Measurements from ENCODE around the gene TSGA10. TPM values are rescaled to one million over a fixed set of nuclear protein-coding genes. Genes with fewer than 3 reads are reported as not detected.
A peak's percentile ranks its signal among the peaks of the same experiment; 100 is the strongest.

TSGA10 gene
- polyA plus RNA-seq, 1 experiment: 1.4 TPM

DNA sequence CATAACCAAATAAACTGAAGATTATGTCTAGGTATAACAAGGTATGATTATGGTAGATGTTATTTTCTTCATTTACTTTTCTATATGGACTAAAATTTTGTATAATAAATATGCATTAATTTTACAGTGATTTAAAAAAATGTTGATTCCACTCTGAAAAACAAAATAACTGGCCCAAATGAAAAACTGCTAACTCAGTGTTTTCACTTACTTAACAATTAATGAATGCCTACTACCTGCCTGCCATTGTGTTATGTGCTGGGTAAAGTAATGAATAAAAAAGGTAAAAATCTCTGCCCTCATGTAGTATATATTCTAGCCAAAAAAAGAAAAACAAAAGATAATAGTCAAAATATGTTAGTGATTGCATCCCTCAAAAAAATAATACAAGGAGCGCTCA lies 42.8 kb downstream of the TSGA10 start:
- H3K27ac ChIP-seq (ENCODE audit: low read depth, low read length): no peak overlapping the region
- TF ChIP-seq, protein P1, sequence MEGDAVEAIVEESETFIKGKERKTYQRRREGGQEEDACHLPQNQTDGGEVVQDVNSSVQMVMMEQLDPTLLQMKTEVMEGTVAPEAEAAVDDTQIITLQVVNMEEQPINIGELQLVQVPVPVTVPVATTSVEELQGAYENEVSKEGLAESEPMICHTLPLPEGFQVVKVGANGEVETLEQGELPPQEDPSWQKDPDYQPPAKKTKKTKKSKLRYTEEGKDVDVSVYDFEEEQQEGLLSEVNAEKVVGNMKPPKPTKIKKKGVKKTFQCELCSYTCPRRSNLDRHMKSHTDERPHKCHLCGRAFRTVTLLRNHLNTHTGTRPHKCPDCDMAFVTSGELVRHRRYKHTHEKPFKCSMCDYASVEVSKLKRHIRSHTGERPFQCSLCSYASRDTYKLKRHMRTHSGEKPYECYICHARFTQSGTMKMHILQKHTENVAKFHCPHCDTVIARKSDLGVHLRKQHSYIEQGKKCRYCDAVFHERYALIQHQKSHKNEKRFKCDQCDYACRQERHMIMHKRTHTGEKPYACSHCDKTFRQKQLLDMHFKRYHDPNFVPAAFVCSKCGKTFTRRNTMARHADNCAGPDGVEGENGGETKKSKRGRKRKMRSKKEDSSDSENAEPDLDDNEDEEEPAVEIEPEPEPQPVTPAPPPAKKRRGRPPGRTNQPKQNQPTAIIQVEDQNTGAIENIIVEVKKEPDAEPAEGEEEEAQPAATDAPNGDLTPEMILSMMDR (IDR thresholded peaks at IDR 0.05; ENCODE audit: low read depth, low read length): no peak
- no peak for DNase-seq (ENCODE audit: low read depth, low spot score)
- H3K27me3 ChIP-seq (ENCODE audit: control insufficient read depth, insufficient read depth, low read length): peaks cover 2% of the 10 kb centered on the region
- H3K9me3 ChIP-seq (ENCODE audit: control insufficient read depth, insufficient read depth, low read length): no peaks in the 10 kb centered on the region
- ChIA-PET POLR2A (no interaction called here), CTCF (no interaction called here)
- no peak overlapping the region for H3K4me3 ChIP-seq (ENCODE audit: low read depth, low read length)

- Histone ChIP-seq H3K27me3 (ENCODE audit: control insufficient read depth, insufficient read depth, low read length) (peaks cover 2% of the 10 kb centered on the region), H3K4me3 (ENCODE audit: low read depth, low read length) (no peak overlapping the region), H3K27ac (ENCODE audit: low read depth, low read length) (no peak overlapping the region), H3K9me3 (ENCODE audit: control insufficient read depth, insufficient read depth, low read length) (no peaks in the 10 kb centered on the region)
- no peak for DNase-seq (ENCODE audit: low read depth, low spot score)
- TF ChIP-seq, protein P1 (IDR thresholded peaks at IDR 0.05; ENCODE audit: low read depth, low read length): no peak
- POLR2A ChIA-PET: no interaction called here
- CTCF ChIA-PET: no interaction called here
Observed at GRCh38 chr2:99111236-99111635, 43.5 kb downstream of the TSGA10 start.

- ChIA-PET CTCF (no interaction called here), POLR2A (no interaction called here)
- TF ChIP-seq, protein P1 (IDR thresholded peaks at IDR 0.05; ENCODE audit: low read depth, low read length): no peak
- Histone ChIP-seq H3K4me3 (ENCODE audit: low read depth, low read length) (no peak overlapping the region), H3K27me3 (ENCODE audit: control insufficient read depth, insufficient read depth, low read length) (peaks cover 2% of the 10 kb centered on the region), H3K27ac (ENCODE audit: low read depth, low read length) (no peak overlapping the region), H3K9me3 (ENCODE audit: control insufficient read depth, insufficient read depth, low read length) (no peaks in the 10 kb centered on the region)
- no peak for DNase-seq (ENCODE audit: low read depth, low spot score)
Observed at GRCh38 chr2:99106913-99107312, 47.8 kb downstream of the TSGA10 start.

- peaks cover under 1% of the 10 kb centered on the region for H3K27me3 ChIP-seq (ENCODE audit: control insufficient read depth, insufficient read depth, low read length)
- H3K27ac ChIP-seq (ENCODE audit: low read depth, low read length): no peak overlapping the region
- no peak overlapping the region for H3K4me3 ChIP-seq (ENCODE audit: low read depth, low read length)
- ChIA-PET CTCF (no interaction called here), POLR2A (no interaction called here)
- no peaks in the 10 kb centered on the region for H3K9me3 ChIP-seq (ENCODE audit: control insufficient read depth, insufficient read depth, low read length)
- TF ChIP-seq, protein P1 (IDR thresholded peaks at IDR 0.05; ENCODE audit: low read depth, low read length): no peak
- DNase-seq (ENCODE audit: low read depth, low spot score): no peak
Observed at GRCh38 chr2:99104006-99104405, 50.7 kb downstream of the TSGA10 start.

DNA sequence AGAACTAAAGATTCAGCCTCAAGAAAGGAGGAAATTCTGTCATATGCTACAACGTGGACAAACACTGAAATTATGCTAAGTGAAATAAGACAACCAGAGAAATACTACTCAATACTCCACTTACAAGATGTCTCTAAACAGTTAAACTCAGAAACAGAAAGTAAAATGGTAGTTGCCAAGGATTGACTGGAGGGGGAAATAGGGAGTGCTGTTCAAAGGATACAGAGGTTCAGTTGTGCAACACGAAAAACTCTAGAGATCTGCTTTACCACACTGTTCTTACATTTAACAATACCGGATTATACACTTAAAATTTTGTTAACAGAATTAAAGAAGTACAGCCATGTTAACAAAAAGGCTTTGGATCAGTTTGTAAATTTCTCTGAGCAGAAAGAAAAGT lies 53.0 kb downstream of the TSGA10 start:
- DNase-seq (ENCODE audit: low read depth, low spot score): peak; percentile 0
- no peaks in the 10 kb centered on the region for H3K9me3 ChIP-seq (ENCODE audit: control insufficient read depth, insufficient read depth, low read length)
- CTCF ChIA-PET: interaction anchor here (1.2 kb wide), 2 partner anchors 35 to 386 kb away, joined by 4 read pairs; no protein-coding TSS in a partner anchor
- no peak overlapping the region for H3K27ac ChIP-seq (ENCODE audit: low read depth, low read length)
- H3K27me3 ChIP-seq (ENCODE audit: control insufficient read depth, insufficient read depth, low read length): no peaks in the 10 kb centered on the region
- TF ChIP-seq, protein P1 (IDR thresholded peaks at IDR 0.05; ENCODE audit: low read depth, low read length): peak; percentile 24; the same call in 1 of the 2 replicates
- POLR2A ChIA-PET: no interaction called here
- H3K4me3 ChIP-seq (ENCODE audit: low read depth, low read length): no peak overlapping the region

All from AG04450 (cell line).